Activated gamma-delta T cell treated with anti-CD3 and anti-CD28 coated beads, Interleukin-2, amount 50 U/mL, for 16 hours (primary cell): ENCODE measurements around the gene S100A6.
"Not testable (repeated sequence)": the region's sequence is repeated elsewhere in the genome, so short reads cannot be mapped to it uniquely, and the experiment has no call there.

Experiments used
- DNase-seq: peaks from one replicate; pipeline ENCODE4 v3.0.0-alpha.2; 2020; ENCODE audit warnings: low read depth

Gene S100A6

DNA sequence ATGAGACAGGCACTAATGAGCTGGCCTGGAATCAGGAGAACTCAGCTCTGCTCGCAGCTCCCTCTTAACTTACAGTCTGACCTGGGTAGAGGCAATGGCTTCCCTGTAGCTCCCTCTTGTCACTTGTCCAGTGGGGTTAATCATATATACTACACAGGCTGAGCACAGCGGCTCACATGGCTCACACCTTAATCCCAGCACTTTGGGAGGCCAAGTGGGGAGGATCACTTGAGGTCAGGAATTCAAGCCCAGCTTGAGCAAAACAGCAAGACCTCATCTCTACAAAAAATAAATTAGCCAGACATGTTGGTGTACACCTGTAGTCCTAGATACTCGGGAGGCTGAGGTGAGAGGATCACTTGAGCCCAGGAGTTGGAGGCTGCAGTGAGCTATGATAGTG, 4.2 kb downstream of the S100A6 start:
- no peak for DNase-seq

DNA sequence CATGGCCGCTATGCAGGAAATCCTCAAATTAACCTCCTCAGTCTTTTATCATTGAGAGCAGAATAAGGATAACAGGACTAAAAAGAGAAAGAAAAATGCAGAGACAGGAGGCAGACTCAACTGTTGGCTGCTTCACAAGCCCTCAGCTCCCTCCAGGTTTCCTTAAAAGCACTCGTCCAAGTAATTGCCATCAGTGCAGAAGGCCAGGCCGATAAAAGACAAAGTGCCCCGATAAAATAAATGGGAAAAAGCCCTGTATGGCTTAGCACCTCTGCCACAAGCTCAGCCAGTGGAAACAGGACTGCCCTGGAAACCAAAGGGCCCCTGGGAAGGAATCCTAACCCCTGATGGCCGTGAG, 8.1 kb downstream of the S100A6 start:
- DNase-seq, result no peak

DNA sequence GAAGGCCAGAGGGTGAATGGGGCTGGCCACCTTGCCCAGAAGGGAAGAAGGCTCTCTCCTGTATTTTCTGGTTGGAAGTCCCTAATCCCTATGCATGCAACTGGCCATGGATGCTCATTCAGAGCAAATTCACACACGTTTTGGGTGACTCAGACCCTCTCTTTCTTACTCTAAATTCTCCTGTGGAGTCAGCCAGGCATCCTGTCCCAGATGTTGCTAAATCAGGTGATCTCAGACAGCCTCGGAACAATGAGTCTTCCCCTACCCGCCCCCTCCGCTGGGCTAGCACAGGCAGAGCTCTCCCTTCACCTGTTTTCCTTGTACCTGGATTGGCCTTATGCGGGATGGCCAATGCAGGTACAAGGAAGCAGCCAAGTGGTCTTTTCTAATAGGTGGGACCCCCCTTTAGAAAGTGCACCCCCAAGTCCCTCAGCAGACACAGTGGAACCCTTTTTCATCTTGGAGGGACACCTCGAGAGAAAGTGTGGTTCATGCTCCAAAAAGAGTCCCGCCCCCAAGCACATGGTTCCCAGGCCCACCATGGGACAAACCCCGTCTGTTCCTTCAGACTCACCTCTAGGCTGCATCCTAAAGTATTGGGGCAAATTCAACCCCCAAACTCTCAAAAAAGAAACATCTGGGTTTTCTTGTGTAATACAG, 8.6 kb downstream of the S100A6 start:
- no peak for DNase-seq

DNA sequence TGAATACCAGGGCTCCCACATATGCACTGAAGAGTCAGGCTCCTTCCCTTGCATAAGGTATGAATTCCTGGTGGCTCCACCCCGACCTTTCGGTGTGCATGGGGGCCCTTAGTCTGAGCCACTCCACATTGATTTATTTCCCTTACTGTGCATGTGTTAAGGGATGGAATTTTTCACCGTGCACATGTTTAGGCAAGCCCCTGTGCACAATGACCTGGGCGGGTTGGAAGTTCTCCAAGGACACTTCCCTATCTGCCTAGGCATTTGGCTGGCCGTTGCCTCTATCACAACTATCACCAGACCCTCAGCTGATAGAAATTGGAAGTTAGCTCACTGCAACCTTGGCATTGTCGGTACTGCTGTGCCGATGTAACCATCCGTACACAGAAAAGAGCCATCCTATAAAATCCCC, 9.7 kb downstream of the S100A6 start:
- DNase-seq, result no peak

DNA sequence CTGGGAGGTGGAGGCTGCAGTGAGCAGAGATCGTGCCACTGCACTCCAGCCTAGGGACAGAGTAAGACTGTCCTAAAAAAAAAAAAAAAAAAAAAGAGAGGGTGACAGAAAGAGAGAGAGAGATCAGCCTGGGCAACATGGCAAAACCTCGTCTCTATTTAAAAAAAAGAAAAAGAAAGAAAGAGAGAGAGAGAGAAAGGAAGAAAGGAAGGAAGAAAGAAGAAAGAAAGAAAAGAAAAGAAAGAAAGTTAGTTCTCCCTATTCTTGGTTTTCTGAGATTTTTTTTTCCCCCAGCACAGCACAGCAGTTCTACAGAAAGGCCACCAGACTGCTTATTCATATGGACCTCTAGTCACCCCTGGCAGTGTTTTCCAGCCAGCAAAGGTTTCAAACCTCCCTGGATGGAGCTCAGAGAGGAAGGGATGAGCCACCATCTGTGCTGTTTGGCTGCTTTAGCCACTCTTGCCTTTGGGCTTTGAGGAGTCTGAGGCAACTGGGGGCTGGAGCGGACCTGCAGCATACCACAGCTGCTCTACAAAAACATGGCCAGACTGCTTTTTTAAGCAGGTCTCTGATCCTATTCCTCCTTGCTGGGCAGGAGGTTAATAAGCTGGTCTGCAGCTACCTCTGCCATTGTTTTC, 10.6 kb downstream of the S100A6 start:
- no peak for DNase-seq

DNA sequence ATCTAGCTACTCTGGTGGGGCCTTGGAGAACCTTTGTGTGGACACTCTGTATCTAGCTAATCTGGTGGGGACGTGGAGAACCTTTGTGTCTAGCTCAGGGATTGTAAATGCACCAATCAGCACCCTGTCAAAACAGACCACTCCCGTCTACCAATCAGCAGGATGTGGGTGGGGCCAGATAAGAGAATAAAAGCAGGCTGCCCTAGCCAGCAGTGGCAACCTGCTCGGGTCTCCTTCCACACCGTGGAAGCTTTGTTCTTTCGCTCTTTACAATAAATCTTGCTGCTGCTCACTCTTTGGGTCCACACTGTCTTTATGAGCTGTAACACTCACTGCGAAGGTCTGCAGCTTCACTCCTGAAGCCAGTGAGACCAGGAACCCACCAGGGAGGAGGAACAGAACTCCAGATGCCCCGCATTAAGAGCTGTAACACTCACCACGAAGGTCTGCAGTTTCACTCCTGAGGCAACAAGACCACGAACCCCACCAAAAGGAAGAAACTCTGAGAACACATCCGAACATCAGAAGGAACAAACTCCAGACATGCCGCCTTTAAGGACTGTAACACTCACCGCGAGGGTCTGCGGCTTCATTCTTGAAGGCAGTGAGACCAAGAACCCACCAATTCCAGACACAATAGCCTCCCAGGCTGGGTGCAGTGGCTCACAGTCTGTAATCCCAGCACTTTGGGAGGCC, 13.3 kb downstream of the S100A6 start:
- not testable (repeated sequence) for DNase-seq

DNA sequence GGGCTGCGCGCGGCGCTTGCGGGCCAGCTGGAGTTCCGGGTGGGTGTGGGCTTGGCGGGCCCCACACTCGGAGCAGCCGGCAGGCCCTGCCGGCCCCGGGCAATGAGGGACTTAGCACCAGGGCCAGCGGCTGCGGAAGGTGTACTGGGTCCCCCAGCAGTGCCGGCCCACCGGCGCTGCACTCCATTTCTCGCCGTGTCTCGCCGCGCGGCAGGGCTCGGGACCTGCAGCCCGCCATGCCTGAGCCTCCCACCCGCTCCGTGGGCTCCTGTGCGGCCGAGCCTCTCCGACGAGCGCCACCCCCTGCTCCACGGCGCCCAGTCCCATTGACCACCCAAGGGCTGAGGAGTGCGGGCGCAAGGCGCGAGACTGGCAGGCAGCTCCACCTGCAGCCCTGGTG, 14.0 kb downstream of the S100A6 start:
- not testable (repeated sequence) for DNase-seq

DNA sequence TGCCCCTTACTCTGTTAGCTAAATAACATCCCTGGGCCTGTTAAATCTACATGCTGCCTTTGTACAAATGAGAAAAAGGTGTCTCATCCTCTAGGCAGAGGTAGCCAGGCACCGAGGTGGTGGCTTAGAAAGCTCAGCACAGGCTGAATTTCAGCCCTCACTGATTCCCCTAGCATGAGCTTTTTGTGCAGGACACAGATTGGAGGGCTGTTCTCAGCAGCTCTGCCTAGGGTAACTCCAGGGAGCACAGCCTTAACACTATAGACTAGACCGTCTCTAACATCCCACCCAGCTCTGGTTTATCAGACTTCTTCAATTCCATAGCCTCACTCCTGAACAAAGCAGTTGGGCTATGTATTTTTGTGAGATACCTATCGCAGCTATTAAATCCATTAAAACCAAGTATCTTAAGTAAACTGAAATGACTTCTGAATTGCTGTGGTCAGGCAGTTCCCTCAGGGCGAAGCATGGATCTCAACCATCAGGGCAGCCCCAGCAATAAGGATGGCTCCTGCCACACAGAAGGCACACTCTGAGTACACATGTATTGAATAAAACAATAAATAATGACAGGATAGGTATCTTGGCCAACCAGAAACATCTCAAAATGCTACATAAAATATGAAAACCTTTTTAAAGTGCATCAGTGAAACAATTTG, 14.8 kb downstream of the S100A6 start:
- DNase-seq, result no peak

DNA sequence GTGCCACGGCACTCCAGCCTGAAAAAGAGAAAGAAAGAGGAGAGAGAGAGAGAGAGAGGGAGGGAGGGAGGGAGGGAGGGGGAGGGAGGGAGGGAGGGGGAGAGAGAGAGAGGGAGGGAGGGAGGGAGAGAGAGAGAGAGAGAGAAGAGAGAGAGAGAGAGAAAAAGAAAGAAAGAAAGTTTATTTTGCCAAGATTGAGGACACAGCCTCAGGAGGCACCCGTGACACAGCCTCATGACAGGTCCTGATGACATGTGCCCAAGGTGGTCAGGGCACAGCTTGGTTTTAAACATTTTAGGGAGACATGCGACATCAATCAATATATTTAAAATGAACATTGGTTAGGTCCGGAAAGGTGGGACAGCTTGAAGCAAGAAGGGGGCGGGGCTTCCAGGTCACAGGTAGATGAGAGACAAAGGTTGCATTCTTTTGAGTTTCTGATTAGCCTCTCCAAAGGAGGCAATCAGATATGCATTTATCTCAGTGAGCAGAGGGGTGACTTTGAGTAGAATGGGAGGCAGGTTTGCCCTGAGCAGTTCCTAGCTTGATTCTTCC, 15.6 kb downstream of the S100A6 start:
- DNase-seq, result not testable (repeated sequence)

DNA sequence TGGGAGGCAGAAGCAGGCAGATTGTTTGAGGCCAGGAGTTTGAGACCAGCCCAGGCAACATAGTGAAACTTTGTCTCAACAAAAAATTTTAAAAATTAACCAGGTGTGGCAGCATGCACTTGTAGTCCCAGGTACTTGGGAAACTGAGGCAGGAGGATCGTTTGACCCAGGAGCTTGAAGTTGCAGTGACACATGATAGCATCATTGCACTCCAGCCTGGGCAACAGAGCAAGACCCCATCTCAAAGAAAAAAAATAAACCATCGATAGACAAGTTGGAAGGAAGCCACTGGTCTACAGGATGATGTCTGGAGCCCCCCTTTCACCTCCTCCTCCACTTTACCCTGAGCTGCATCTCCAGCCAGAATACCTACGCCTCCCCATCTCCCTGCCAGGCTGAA, 16.5 kb downstream of the S100A6 start:
- DNase-seq, result no peak

DNA sequence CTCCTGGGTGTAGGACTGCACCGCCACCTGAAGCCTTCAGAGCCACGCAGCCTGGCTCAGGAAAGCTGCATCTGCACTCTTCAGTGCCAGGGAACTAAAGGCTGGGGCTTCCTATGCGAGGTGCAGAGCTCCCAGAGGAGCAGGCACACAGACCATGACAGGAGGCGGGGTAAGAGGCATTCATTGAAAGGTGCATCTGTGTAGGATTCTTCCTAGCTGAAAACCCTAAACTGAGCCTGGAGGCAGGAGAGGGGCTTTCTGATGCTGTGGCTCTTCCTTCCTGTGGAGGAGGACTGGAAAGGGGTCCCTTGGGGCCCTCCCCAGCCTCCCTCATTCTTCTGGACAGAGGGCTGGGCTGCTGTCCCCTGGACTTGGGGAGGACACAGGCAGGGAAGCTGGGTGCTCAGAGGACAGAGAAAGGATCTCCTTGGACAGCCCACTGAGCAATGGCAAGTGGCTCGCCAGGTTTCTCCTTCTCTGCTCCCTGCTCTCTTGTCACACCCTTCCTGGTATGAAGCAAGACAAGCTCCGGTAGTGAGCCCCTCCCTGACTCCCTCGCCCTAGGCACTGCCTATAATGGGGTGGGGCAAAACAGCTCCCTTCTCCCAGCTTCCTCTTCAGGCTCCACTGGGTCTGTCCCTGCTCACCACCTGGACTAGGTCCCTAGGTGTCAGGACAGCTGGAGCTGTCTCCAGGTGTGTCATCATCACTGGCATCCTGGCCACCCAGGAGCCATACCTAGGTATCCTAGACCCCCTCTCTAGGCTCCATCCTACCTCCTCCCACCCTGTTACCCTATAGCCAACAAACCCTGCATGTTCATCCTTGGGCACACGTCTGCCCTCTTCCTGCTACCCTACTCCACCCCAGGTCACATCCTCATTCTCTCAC, 20.0 kb downstream of the S100A6 start:
- no peak for DNase-seq

DNA sequence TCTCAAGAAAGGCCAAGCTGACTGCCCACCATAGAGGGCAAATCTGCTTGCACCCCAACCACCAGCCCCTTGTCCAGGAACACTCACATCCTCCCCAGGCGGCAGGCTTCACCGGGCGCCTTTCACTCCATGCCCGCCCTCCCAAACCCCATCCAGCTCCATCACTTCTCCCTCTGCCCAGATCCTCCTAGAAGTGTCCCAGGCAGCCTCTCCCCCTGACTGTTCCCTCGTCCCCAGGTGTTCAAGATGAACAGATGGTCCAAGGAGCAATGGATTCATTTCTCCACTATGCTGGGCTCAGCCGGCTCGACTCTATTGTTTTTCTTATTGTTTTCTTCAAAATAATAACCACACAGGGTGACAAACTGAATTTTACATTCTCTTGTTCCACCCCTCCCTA, 22.1 kb downstream of the S100A6 start:
- DNase-seq, result no peak

DNA sequence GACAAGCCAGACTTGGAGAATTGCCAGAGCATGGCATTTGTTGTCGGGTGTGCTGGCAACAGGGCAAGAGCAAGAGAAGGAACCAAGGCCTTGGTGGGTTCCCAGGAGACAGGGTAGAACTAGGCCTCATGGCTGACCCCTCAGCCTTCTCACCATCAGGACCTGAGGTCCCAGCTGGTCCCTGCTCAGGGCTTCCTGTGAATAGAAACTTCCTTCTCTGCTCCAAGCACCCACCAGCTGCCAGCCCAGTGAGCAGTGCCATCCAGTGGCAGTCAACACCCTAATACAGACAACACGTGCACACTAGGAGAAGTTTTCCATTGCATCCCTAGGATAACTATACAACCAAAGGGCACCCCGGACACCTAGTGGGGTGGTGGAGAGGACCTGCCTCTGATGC, 22.8 kb downstream of the S100A6 start:
- no peak for DNase-seq

DNA sequence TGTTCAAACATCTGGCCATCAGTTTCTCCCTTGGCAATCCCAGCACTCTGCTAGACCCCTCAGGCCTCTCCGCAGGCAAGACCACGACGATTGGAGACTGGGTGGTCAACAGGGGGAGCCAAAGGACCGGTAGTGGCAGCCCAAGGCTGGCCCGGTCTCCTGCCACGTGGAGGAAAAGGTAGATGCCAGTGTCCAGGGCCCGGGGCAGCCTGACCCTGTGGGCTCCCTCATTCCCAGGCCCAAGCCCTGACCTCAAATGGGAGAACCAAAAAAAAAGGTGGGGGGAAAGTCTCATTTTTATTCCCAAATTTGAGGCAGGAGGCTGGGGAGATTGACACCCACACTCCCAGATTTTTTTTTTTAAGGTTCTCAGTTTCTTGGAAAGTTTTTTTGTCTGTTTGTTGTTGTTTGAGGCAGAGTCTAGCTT, 24.8 kb downstream of the S100A6 start:
- DNase-seq, result peak; percentile 75

DNA sequence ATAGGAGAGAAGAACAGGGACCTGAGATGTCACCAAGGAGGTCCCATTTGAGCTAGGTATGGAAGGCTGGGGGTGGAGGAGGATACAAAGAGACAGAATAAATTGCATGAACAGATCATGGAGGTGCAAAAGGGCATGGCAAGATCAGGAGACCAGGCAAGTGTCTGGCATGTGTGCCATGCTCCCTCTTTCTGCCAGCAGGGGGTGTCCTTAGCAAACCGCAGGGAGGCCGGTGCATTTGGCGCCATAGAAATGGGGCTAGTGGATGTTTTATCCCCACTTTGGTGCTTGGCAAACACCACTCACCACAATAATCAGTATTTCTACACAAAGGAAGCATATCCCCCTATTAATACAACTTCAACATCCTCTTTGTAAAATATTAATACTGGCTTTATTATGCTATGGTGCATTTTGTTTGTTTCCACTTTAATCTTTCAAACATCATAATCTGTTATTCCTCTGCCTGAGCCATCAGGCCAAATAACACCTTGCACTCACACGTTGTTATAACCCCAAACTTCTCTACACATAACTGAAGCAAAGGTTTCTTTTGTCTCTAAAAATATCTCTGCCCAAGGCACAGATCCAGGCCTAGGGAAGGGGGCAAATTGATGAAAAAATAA, 25.9 kb downstream of the S100A6 start:
- DNase-seq, result peak; percentile 42

DNA sequence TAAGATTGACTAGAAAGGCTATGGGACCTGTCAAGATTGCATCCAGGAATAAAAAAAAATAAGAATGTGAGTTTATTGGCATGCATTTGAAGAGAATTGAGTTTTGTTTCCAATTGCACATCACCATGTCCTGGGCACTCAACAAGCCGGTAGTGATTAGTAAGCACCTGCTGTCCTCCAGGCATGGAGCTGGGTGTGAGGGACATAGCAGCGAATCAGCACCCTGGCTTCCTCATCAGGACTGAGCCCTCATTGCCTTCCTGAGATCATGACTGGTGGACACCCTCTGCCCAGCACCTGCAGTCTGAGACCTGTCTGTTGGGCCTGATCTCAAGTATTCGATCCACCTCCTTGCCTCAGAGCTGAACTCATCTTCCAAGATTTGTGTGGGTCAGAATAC, 26.8 kb downstream of the S100A6 start:
- DNase-seq, result no peak

DNA sequence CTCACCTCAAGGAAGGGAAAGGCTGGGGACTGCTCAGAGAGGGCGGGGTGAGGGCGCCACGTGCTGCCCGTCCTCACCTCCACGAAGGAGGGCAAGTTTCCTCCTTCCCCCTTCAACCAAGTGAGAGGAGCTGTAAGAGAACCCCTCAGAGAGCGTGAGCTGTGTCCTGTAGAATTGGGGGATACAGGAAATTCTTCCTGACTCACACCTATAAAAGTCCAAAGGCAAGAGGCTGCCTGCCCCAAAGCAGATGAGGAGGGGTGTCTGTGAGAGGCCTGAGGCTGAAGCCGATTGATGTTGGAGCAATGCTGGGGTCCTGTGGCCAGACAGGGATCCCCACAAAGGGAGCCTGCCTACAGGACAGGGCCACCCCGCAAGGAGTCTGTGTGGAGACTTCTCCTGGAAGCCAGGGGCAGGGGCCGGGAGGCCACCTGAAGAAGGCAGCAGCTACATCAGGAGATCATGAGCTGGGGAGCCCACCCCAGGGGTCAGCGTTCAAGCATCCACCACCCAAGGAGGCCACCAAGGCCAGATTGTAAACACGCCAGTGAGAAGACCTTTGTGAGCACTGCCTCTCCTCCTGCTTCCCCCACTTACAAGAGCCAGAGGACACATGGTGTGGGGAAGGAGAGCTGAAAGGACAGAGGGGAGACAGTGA, 27.7 kb downstream of the S100A6 start:
- no peak for DNase-seq

DNA sequence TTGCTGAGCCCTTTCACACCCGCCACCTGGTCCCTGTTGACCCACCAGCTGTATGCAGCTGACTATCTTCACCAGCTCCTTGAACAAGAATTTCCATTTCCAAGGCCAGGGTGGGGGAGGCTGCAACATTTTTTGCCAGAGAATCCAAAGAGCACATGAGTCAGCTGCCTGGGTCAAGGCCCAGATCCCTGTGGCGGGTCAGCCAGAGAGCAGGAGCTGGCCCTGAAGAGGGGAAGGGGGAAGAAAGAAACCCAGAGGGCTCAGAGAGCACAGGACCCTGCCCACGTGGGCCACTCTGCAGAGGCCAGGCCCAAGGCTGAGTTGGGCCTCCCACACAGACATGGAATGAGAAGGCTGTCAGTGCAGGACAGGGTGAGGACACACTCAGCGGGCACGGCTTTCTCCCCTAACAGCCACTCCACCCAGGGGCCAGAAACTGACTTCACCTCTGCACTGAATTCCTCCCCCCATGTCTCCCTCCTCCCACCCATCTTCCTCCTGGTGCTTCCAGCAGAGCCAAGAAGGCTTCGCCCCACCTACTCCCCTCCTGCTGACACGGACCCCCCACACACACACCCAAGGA, 28.9 kb downstream of the S100A6 start:
- no peak for DNase-seq

DNA sequence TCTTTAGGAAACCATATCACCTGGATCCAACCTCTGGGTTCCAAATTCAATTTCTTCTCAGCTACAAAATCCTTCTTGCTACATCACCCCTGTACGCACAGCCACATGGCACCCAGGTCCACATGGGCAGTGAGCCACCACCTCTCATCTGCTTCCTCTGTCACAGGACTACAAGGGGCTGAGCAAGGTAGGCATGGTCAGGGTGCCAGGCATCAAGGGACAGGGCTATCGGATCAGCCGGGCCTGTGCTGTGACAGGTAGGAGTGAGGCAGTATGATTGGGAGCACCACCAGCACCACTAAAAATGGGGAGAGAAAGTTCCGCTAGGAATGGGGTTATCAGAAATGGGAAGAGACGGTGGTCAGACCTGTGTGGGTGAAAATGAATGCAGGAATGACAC, 29.4 kb downstream of the S100A6 start:
- no peak for DNase-seq

DNA sequence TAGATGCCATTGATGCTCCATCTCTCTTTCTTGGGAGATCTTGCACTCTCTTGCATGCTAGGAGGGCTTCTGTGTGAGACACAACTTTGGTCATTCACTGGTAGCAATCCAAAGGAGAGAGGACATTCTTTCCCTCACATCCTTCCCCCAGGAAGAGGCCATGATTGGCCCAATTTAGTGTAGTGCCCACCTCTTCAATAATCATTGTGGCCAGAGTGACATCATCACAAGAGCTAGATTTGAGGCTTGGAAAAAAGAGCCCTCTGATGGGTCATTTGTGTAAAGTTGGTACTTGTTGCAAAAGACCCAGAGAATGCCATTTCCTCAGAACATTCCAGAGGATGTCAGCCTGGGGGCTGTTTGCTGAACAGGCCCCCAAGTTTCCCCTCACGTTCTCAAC, 30.2 kb downstream of the S100A6 start:
- DNase-seq, result no peak
